Measurements from ENCODE around the gene DNAJC10. TPM values are rescaled to one million over a fixed set of nuclear protein-coding genes. Genes with fewer than 3 reads are reported as not detected.

The DNAJC10 gene, protein sequence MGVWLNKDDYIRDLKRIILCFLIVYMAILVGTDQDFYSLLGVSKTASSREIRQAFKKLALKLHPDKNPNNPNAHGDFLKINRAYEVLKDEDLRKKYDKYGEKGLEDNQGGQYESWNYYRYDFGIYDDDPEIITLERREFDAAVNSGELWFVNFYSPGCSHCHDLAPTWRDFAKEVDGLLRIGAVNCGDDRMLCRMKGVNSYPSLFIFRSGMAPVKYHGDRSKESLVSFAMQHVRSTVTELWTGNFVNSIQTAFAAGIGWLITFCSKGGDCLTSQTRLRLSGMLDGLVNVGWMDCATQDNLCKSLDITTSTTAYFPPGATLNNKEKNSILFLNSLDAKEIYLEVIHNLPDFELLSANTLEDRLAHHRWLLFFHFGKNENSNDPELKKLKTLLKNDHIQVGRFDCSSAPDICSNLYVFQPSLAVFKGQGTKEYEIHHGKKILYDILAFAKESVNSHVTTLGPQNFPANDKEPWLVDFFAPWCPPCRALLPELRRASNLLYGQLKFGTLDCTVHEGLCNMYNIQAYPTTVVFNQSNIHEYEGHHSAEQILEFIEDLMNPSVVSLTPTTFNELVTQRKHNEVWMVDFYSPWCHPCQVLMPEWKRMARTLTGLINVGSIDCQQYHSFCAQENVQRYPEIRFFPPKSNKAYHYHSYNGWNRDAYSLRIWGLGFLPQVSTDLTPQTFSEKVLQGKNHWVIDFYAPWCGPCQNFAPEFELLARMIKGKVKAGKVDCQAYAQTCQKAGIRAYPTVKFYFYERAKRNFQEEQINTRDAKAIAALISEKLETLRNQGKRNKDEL
- total RNA-seq = 140 to 147 TPM (median 141 TPM) in 3 replicates

DNA sequence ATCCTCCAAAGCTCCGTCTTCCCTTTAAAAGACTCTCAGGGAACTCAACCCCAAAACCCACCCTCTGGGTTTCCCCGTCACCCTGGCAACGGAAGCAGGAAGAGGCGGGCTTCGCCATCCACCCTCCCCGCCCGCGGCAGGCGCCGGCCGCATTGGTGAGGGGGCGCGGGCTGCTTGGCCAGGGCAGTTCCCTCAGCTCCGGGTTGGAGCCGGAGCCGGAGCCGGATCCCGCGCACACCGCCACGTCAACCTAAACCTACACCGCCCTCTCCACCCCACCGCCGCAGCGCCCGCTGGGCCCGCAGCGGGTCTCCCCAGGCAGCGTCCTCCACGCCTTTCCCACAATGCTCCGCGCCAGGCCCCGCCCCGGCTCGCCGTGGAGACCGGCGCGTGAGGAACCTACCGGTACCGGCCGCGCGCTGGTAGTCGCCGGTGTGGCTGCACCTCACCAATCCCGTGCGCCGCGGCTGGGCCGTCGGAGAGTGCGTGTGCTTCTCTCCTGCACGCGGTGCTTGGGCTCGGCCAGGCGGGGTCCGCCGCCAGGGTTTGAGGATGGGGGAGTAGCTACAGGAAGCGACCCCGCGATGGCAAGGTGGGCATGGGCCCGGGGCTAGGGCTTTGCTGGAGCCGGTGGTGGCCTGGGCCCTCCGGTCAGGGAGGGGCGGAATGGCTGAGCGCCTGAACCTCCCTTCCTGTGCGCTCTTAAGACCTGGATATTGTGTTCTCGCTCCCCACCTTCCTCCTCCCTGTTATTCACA is at the start of gene DNAJC10:
Gene DNAJC10, plus strand, starts transcription at position 366 of the 758 bp plus-strand sequence. CDS start 1,830 bp downstream, outside the sequence.
- Mint-ChIP-seq H3K27ac (no peak within 1 kb of the TSS), H3K27me3 (ENCODE audit: low read depth) (no peaks in the 10 kb centered on the region), H3K36me3 (peaks cover 2% of the 10 kb centered on the region), H3K9me3 (no peaks in the 10 kb centered on the region), H3K4me1 (peaks cover 5% of the 10 kb centered on the region), H3K4me3 (no peak within 1 kb of the TSS)
- TF ChIP-seq, protein P1, sequence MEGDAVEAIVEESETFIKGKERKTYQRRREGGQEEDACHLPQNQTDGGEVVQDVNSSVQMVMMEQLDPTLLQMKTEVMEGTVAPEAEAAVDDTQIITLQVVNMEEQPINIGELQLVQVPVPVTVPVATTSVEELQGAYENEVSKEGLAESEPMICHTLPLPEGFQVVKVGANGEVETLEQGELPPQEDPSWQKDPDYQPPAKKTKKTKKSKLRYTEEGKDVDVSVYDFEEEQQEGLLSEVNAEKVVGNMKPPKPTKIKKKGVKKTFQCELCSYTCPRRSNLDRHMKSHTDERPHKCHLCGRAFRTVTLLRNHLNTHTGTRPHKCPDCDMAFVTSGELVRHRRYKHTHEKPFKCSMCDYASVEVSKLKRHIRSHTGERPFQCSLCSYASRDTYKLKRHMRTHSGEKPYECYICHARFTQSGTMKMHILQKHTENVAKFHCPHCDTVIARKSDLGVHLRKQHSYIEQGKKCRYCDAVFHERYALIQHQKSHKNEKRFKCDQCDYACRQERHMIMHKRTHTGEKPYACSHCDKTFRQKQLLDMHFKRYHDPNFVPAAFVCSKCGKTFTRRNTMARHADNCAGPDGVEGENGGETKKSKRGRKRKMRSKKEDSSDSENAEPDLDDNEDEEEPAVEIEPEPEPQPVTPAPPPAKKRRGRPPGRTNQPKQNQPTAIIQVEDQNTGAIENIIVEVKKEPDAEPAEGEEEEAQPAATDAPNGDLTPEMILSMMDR (IDR thresholded peaks at IDR 0.05; ENCODE audit: unreplicated experiment) = no peak
- peak; percentile 69 to 88 for DNase-seq (ENCODE audit: low spot score in 2 of 2, unreplicated experiment in 2 of 2)

DNA sequence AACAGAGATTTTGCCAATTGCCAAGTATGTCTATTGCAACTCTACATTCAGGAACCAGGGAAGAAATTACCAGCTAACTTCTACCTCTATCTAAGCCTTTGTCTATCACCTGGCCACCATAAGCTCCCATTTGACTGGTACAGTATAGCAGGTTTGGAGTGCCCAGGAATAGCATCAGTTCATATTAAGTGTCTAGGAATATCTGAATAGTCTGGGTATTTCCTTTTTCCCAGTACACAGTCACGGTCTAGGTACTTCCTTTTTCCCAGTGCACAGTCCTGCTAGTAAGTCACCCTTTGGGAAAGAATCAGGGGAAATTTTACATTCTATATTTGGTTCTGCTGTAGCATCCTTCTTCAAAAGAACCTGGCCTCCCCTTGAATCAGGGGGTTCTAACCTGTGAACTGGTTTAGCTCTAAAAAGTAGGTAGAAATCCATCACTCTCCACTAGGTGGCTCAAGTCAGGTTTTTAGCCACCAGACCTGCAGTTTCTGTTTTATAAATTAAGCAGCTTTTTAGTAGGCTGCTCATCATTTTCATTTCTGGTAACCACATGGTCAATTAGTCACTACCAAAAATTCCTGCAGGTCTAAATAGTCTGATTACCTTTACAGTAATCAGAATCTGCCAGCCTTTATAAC is 49.3 kb upstream of the DNAJC10 start:
- TF ChIP-seq, protein P1 (IDR thresholded peaks at IDR 0.05; ENCODE audit: unreplicated experiment) = no peak
- H3K27me3 Mint-ChIP-seq (ENCODE audit: low read depth) = no peaks in the 10 kb centered on the region
- H3K27ac Mint-ChIP-seq = no peak overlapping the region
- peaks cover 10% of the 10 kb centered on the region for H3K9me3 Mint-ChIP-seq
- no peak for DNase-seq (ENCODE audit: low spot score in 2 of 2, unreplicated experiment in 2 of 2)
- H3K4me3 Mint-ChIP-seq = no peak overlapping the region
- peaks cover 10% of the 10 kb centered on the region for H3K4me1 Mint-ChIP-seq
- H3K36me3 Mint-ChIP-seq = no peaks in the 10 kb centered on the region

DNA sequence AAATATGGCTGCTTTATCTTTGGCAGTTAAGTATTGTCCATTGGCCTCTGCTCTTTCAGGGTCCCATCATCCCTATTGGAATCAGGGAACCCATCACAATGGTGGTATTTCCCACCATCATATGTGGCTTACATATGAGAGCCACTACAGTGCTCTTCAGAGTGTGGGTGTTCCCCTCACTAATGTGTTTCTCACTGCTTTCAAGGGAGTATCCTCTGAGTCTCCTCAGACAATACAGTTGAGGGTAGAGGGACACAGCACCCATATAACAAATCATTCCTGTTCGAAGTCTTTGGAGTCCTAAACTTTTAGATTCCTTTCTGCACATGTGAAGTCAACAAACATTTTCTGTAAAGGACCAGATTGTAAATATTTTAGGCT is 48.8 kb upstream of the DNAJC10 start:
- H3K4me1 Mint-ChIP-seq = peaks cover 13% of the 10 kb centered on the region
- H3K27me3 Mint-ChIP-seq (ENCODE audit: low read depth) = no peaks in the 10 kb centered on the region
- no peak for DNase-seq (ENCODE audit: low spot score in 2 of 2, unreplicated experiment in 2 of 2)
- H3K27ac Mint-ChIP-seq = no peak overlapping the region
- peaks cover 12% of the 10 kb centered on the region for H3K9me3 Mint-ChIP-seq
- TF ChIP-seq, protein P1 (IDR thresholded peaks at IDR 0.05; ENCODE audit: unreplicated experiment) = no peak
- no peak overlapping the region for H3K4me3 Mint-ChIP-seq
- H3K36me3 Mint-ChIP-seq = no peaks in the 10 kb centered on the region

DNA sequence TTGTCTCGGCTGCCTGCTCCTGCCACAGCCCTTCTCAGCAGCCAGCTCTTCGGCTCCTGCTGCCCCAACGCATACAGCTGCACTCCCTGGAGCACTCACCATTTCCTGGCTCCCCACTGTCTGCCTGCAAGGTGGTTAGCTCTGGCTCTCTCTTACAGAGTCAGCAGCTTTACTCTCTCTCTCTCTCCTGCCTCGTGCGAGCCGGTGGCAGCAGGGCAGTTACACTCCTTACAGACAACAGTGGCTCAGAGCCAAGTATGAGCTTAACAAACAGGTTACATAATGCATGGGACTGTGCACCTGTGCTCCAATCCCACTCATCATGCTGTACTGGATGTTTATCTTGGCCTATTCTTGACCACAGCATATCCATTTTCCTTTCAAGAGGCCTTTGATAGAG is 47.4 kb upstream of the DNAJC10 start:
- no peaks in the 10 kb centered on the region for H3K27me3 Mint-ChIP-seq (ENCODE audit: low read depth)

More for the DNA sequence above, 47.4 kb upstream of the DNAJC10 start:
- no peak for DNase-seq (ENCODE audit: low spot score in 2 of 2, unreplicated experiment in 2 of 2)
- Mint-ChIP-seq H3K36me3 (no peaks in the 10 kb centered on the region), H3K27ac (peak overlapping the region; percentile 58), H3K9me3 (peaks cover 9% of the 10 kb centered on the region), H3K4me1 (peaks cover 17% of the 10 kb centered on the region), H3K4me3 (no peak overlapping the region)
- TF ChIP-seq, protein P1 (IDR thresholded peaks at IDR 0.05; ENCODE audit: unreplicated experiment) = no peak
